Urinary bladder (tissue), 4 donors: ENCODE measurements around the gene PRR22. TPM values are rescaled to one million over a fixed set of nuclear protein-coding genes. Genes with fewer than 3 reads are reported as not detected.

Experiments
- DNase-seq: peaks from one replicate; pipeline ENCODE4 v3.0.0-alpha.2; 2015; ENCODE audit errors: extremely low spot score
- H3K27ac ChIP-seq: one replicate; pipeline ENCODE4 v1.5.1; 2013; ENCODE audit warnings: low read depth, mild to moderate bottlenecking, moderate library complexity
- H3K36me3 ChIP-seq: one replicate; pipeline ENCODE4 v1.6.1; 2013; ENCODE audit warnings: mild to moderate bottlenecking, moderate library complexity; ENCODE audit not compliant: insufficient read depth
- H3K4me1 ChIP-seq: one replicate; pipeline ENCODE4 v1.6.1; 2013; ENCODE audit warnings: mild to moderate bottlenecking, moderate library complexity; ENCODE audit not compliant: insufficient read depth
- H3K4me3 ChIP-seq: one replicate; pipeline ENCODE4 v1.5.1; 2013; ENCODE audit warnings: low read depth, low read length
- WGBS: extraction: QIAGEN DNeasy Blood & Tissue Kit; methylation state at CpG from one replicate; pipeline ENCODE4 v1.1.7; 2013; 5-methylcytosine and 5-hydroxymethylcytosine counted together
- polyA plus RNA-seq: library from polyadenylated mRNA; stranded (reverse); fragments of 200-250 nt; gene quantifications from one replicate; pipeline ENCODE4 v1.2.3, GENCODE V29; 2013
- total RNA-seq: library from RNA; depleted of rRNA; stranded (reverse); fragments of >200 nt; gene quantifications from one replicate; pipeline ENCODE4 v1.2.3, GENCODE V29; 2014
- donor health status: healthy with polysubstance abuse.
- donor health status: healthy.

The PRR22 gene
- total and polyA plus RNA-seq, 2 donors = 0.48 to 2.3 TPM

- Histone ChIP-seq H3K4me1 (no peaks in the 10 kb centered on the region), H3K4me3 (no peak overlapping the region), H3K27ac (no peak overlapping the region), H3K36me3 (no peaks in the 10 kb centered on the region)
- 86% methylated on average over 30 of the region's 30 CpGs for WGBS
- DNase-seq = no peak
Measured at GRCh38 chr19:5823579-5824281, 39.2 kb upstream of the PRR22 start.

- 18% methylated on average over 30 of the region's 30 CpGs for WGBS
- no peak overlapping the region for H3K4me3 ChIP-seq
- H3K27ac ChIP-seq = no peak overlapping the region
Measured at GRCh38 chr19:5822181-5822844, 37.8 kb upstream of the PRR22 start.

GRCh38 chr19:5821521-5822180 lies 37.1 kb upstream of the PRR22 start:
- Histone ChIP-seq H3K36me3 (no peaks in the 10 kb centered on the region), H3K27ac (no peak overlapping the region), H3K4me1 (no peaks in the 10 kb centered on the region), H3K4me3 (no peak overlapping the region)
- 49% methylated on average over 8 of the region's 8 CpGs for WGBS
- no peak for DNase-seq

More at GRCh38 chr19:5822181-5822844, 37.8 kb upstream of the PRR22 start:
- no peak for DNase-seq
- no peaks in the 10 kb centered on the region for H3K4me1 ChIP-seq
- no peaks in the 10 kb centered on the region for H3K36me3 ChIP-seq

GRCh38 chr19:5820785-5821184 lies 36.2 kb upstream of the PRR22 start:
- no peaks in the 10 kb centered on the region for H3K4me1 ChIP-seq
- WGBS = 55% methylated on average over 6 of the region's 6 CpGs
- no peak overlapping the region for H3K27ac ChIP-seq
- no peak overlapping the region for H3K4me3 ChIP-seq
- no peak for DNase-seq
- H3K36me3 ChIP-seq = no peaks in the 10 kb centered on the region

GRCh38 chr19:5818594-5818993 lies 34.0 kb upstream of the PRR22 start:
- WGBS = 79% methylated on average over 10 of the region's 10 CpGs
- H3K27ac ChIP-seq = no peak overlapping the region
- no peak overlapping the region for H3K4me3 ChIP-seq
- no peaks in the 10 kb centered on the region for H3K36me3 ChIP-seq
- no peak for DNase-seq
- no peaks in the 10 kb centered on the region for H3K4me1 ChIP-seq

- Histone ChIP-seq H3K4me1 (no peaks in the 10 kb centered on the region), H3K4me3 (no peak overlapping the region), H3K36me3 (no peaks in the 10 kb centered on the region), H3K27ac (no peak overlapping the region)
- DNase-seq = no peak
- 93% methylated on average over 2 of the region's 2 CpGs for WGBS
Measured at GRCh38 chr19:5817218-5817617, 32.7 kb upstream of the PRR22 start.

- 64% methylated on average over 11 of the region's 11 CpGs for WGBS
- no peak for DNase-seq
- H3K4me1 ChIP-seq = no peaks in the 10 kb centered on the region
- H3K4me3 ChIP-seq = no peak overlapping the region
- H3K36me3 ChIP-seq = no peaks in the 10 kb centered on the region
- no peak overlapping the region for H3K27ac ChIP-seq
Measured at GRCh38 chr19:5814852-5815246, 30.3 kb upstream of the PRR22 start.

- H3K36me3 ChIP-seq = no peaks in the 10 kb centered on the region
Measured at GRCh38 chr19:5814123-5814851, 29.7 kb upstream of the PRR22 start.

GRCh38 chr19:5811117-5811516 lies 26.6 kb upstream of the PRR22 start:
- Histone ChIP-seq H3K4me3 (no peak overlapping the region), H3K4me1 (no peaks in the 10 kb centered on the region), H3K27ac (no peak overlapping the region), H3K36me3 (no peaks in the 10 kb centered on the region)
- DNase-seq = no peak
- WGBS = 92% methylated on average over 4 of the region's 4 CpGs

More at GRCh38 chr19:5814123-5814851, 29.7 kb upstream of the PRR22 start:
- Histone ChIP-seq H3K27ac (no peak overlapping the region), H3K4me1 (no peaks in the 10 kb centered on the region), H3K4me3 (no peak overlapping the region)
- no peak for DNase-seq
- 81% methylated on average over 9 of the region's 9 CpGs for WGBS

- no peak for DNase-seq
- H3K4me3 ChIP-seq = no peak overlapping the region
- 78% methylated on average over 10 of the region's 10 CpGs for WGBS
Measured at GRCh38 chr19:5809469-5809868, 24.9 kb upstream of the PRR22 start.

GRCh38 chr19:5809053-5809452 lies 24.5 kb upstream of the PRR22 start:
- 91% methylated on average over 9 of the region's 9 CpGs for WGBS
- Histone ChIP-seq H3K36me3 (no peaks in the 10 kb centered on the region), H3K4me1 (no peaks in the 10 kb centered on the region), H3K4me3 (no peak overlapping the region), H3K27ac (no peak overlapping the region)
- DNase-seq = no peak

More at GRCh38 chr19:5809469-5809868, 24.9 kb upstream of the PRR22 start:
- Histone ChIP-seq H3K4me1 (no peaks in the 10 kb centered on the region), H3K27ac (no peak overlapping the region), H3K36me3 (no peaks in the 10 kb centered on the region)

GRCh38 chr19:5808120-5808816 lies 23.7 kb upstream of the PRR22 start:
- H3K27ac ChIP-seq = no peak overlapping the region
- DNase-seq = no peak
- H3K4me1 ChIP-seq = no peaks in the 10 kb centered on the region
- WGBS = 87% methylated on average over 21 of the region's 21 CpGs
- H3K4me3 ChIP-seq = no peak overlapping the region
- H3K36me3 ChIP-seq = no peaks in the 10 kb centered on the region

GRCh38 chr19:5806905-5807304 lies 22.4 kb upstream of the PRR22 start:
- WGBS = 90% methylated on average over 5 of the region's 5 CpGs
- Histone ChIP-seq H3K27ac (no peak overlapping the region), H3K4me1 (no peaks in the 10 kb centered on the region), H3K4me3 (no peak overlapping the region), H3K36me3 (no peaks in the 10 kb centered on the region)
- DNase-seq = no peak
